HEK293 (cell line): ENCODE measurements around the gene PDIA5.
"Not testable (repeated sequence)": the region's sequence is repeated elsewhere in the genome, so short reads cannot be mapped to it uniquely, and the experiment has no call there.

Source experiments
- CTCF ChIA-PET: fragments of 350-600 bp; formaldehyde crosslinking; extraction: SDS; loops from one replicate; lab custom pipeline; 2021; ENCODE audit warnings: antibody characterized with exemption; lab: Yijun Ruan, JAX
- POLR2A ChIA-PET: fragments of 300-600 bp; formaldehyde crosslinking; extraction: SDS; loops from one replicate; lab custom pipeline; 2020; ENCODE audit warnings: antibody characterized with exemption, inconsistent platforms; lab: Yijun Ruan, JAX
- H3K27ac ChIP-seq: fragments of 200-500 bp; sonication (Bioruptor generic); 2 replicates; pipeline ENCODE4 v1.5.1; 2014; ENCODE audit warnings: low read depth, low read length, control low read depth, inconsistent platforms; ENCODE audit errors: extremely low read depth
- H3K36me3 ChIP-seq, 2 experiments: fragments of 200-500 bp in 1 of 2; sonication (Bioruptor generic) in 1 of 2; 1 replicate in 1 of 2; 2 replicates in 1 of 2; pipeline ENCODE4 v1.5.1; 2014 to 2017; ENCODE audit warnings: inconsistent platforms in 2 of 2, low read length in 2 of 2; ENCODE audit not compliant: control insufficient read depth in 2 of 2, insufficient read depth in 1 of 2
- H3K4me1 ChIP-seq: fragments of 200-500 bp; sonication (Bioruptor generic); 2 replicates; pipeline ENCODE4 v1.5.1; 2014; ENCODE audit warnings: mild to moderate bottlenecking, low read length, inconsistent platforms; ENCODE audit not compliant: control insufficient read depth, insufficient read depth
- H3K4me3 ChIP-seq: 2 replicates; pipeline ENCODE4 v1.5.1; 2011; ENCODE audit warnings: low read depth, mild to moderate bottlenecking, control low read depth, low read length, moderate library complexity
- H3K9me3 ChIP-seq: fragments of 200-500 bp; sonication (Bioruptor generic); 2 replicates; pipeline ENCODE4 v1.5.1; 2014; ENCODE audit warnings: low read depth, low read length, inconsistent platforms; ENCODE audit not compliant: control insufficient read depth, insufficient read depth
- BCL11A ChIP-seq: fragments of 450-650 bp; formaldehyde crosslinking; IDR thresholded peaks from 2 replicates; pipeline ENCODE4 v1.5.1; 2016; ENCODE audit warnings: low read depth, missing biosample characterization, missing genetic modification characterization
- GLIS2 ChIP-seq: fragments of 450-650 bp; formaldehyde crosslinking; IDR thresholded peaks from 2 replicates; pipeline ENCODE4 v1.5.1; 2016; ENCODE audit warnings: missing biosample characterization, missing genetic modification characterization
- KLF10 ChIP-seq: fragments of 450-650 bp; IDR thresholded peaks from 2 replicates; pipeline ENCODE4 v1.5.1; 2018; ENCODE audit warnings: missing biosample characterization, mild to moderate bottlenecking, missing genetic modification characterization
- KLF7 ChIP-seq: fragments of 450-650 bp; formaldehyde crosslinking; IDR thresholded peaks from 2 replicates; pipeline ENCODE4 v1.5.1; 2016; ENCODE audit warnings: missing biosample characterization, missing genetic modification characterization, borderline replicate concordance
- PRDM4 ChIP-seq: fragments of 450-650 bp; formaldehyde crosslinking; IDR thresholded peaks from 2 replicates; pipeline ENCODE4 v1.5.1; 2017; ENCODE audit warnings: missing biosample characterization, missing genetic modification characterization
- TRIM28 ChIP-seq: IDR thresholded peaks from 2 replicates; pipeline ENCODE4 v1.6.1; 2011; ENCODE audit warnings: low read length, control low read depth, borderline replicate concordance
- ZFHX2 ChIP-seq: fragments of 450-650 bp; formaldehyde crosslinking; conservative IDR thresholded peaks from 2 replicates; pipeline ENCODE4 v1.5.1; 2016; ENCODE audit warnings: missing biosample characterization, missing genetic modification characterization
- ZNF169 ChIP-seq: fragments of 450-650 bp; formaldehyde crosslinking; IDR thresholded peaks from 2 replicates; pipeline ENCODE4 v1.5.1; 2016; ENCODE audit warnings: missing biosample characterization, missing genetic modification characterization
- ZNF2 ChIP-seq: fragments of 450-650 bp; formaldehyde crosslinking; IDR thresholded peaks from 2 replicates; pipeline ENCODE4 v1.5.1; 2016; ENCODE audit warnings: missing biosample characterization, missing genetic modification characterization
- ZNF26 ChIP-seq: fragments of 450-650 bp; formaldehyde crosslinking; IDR thresholded peaks from 2 replicates; pipeline ENCODE4 v1.5.1; 2016; ENCODE audit warnings: missing biosample characterization, missing genetic modification characterization
- ZNF274 ChIP-seq, 2 experiments: fragments of 200-500 bp in 1 of 2; fragments of 450-650 bp in 1 of 2; sonication (Bioruptor generic) in 1 of 2; formaldehyde crosslinking in 1 of 2; IDR thresholded peaks; 2 replicates each; pipeline versions ENCODE4 v1.5.1 to v1.6.1; 2014 to 2016; ENCODE audit warnings: borderline replicate concordance in 1 of 2, inconsistent platforms in 1 of 2, low read length in 1 of 2, missing biosample characterization in 1 of 2, missing genetic modification characterization in 1 of 2
- ZNF354C ChIP-seq: fragments of 450-650 bp; formaldehyde crosslinking; IDR thresholded peaks from 2 replicates; pipeline ENCODE4 v1.5.1; 2016; ENCODE audit warnings: missing biosample characterization, missing genetic modification characterization, low read depth, borderline replicate concordance
- ZNF501 ChIP-seq: fragments of 450-650 bp; formaldehyde crosslinking; IDR thresholded peaks from 2 replicates; pipeline ENCODE4 v1.5.1; 2016; ENCODE audit warnings: missing biosample characterization, missing genetic modification characterization
- ZNF518A ChIP-seq: fragments of 450-650 bp; formaldehyde crosslinking; conservative IDR thresholded peaks from 2 replicates; pipeline ENCODE4 v1.5.1; 2016; ENCODE audit warnings: low read depth, missing biosample characterization, missing genetic modification characterization
- ZNF521 ChIP-seq: fragments of 450-650 bp; formaldehyde crosslinking; IDR thresholded peaks from 2 replicates; pipeline ENCODE4 v1.5.1; 2017; ENCODE audit warnings: missing biosample characterization, mild to moderate bottlenecking, missing genetic modification characterization
- ZNF529 ChIP-seq: fragments of 450-650 bp; formaldehyde crosslinking; IDR thresholded peaks from 2 replicates; pipeline ENCODE4 v1.5.1; 2017; ENCODE audit warnings: missing genetic modification characterization, missing biosample characterization; ENCODE audit not compliant: insufficient replicate concordance
- ZNF776 ChIP-seq: fragments of 450-650 bp; formaldehyde crosslinking; IDR thresholded peaks from 2 replicates; pipeline ENCODE4 v1.5.0; 2017; ENCODE audit warnings: missing biosample characterization, missing genetic modification characterization, borderline replicate concordance
- ZNF791 ChIP-seq: fragments of 450-650 bp; formaldehyde crosslinking; IDR thresholded peaks from 2 replicates; pipeline ENCODE4 v1.5.1; 2016; ENCODE audit warnings: missing biosample characterization, missing genetic modification characterization
- ZSCAN23 ChIP-seq: fragments of 450-650 bp; formaldehyde crosslinking; IDR thresholded peaks from 2 replicates; pipeline ENCODE4 v1.5.1; 2016; ENCODE audit warnings: missing biosample characterization, missing genetic modification characterization
- ZSCAN4 ChIP-seq: fragments of 450-650 bp; formaldehyde crosslinking; IDR thresholded peaks from 2 replicates; pipeline ENCODE4 v1.5.1; 2017; ENCODE audit warnings: missing biosample characterization, missing genetic modification characterization

PDIA5 gene

GRCh38 chr3:123151251-123151705 is 84.5 kb downstream of the PDIA5 start:
- Histone ChIP-seq H3K27ac (no peak overlapping the region), H3K36me3 (peaks cover 0 to 81% of the 10 kb centered on the region in 2 experiments; a peak in 2 of 3 replicates), H3K4me1 (no peaks in the 10 kb centered on the region)
- no peak for TF ChIP-seq GLIS2 (tag by site-specific recombination)
- TF ChIP-seq, all 188 proteins: peak for 0
- ChIA-PET POLR2A (no interaction called here), CTCF (interaction anchor here (1.2 kb wide), 1 partner anchor 9 kb away, joined by 3 read pairs; no protein-coding TSS in a partner anchor)
- Histone ChIP-seq H3K4me3 (no peak overlapping the region), H3K9me3 (no peaks in the 10 kb centered on the region)

GRCh38 chr3:123151853-123152420 is 85.1 kb downstream of the PDIA5 start:
- H3K27ac ChIP-seq, H3K9me3 ChIP-seq, H3K4me3 ChIP-seq, POLR2A ChIA-PET, H3K4me1 ChIP-seq: not testable (repeated sequence)
- H3K36me3 ChIP-seq: peaks cover 0 to 85% of the 10 kb centered on the region in 2 experiments; a peak in 2 of 3 replicates
- CTCF ChIA-PET: interaction anchor here (0.6 kb wide), 1 partner anchor 84 kb away, joined by 3 read pairs; no protein-coding TSS in a partner anchor

- Histone ChIP-seq H3K4me1 (no peaks in the 10 kb centered on the region), H3K27ac (no peak overlapping the region), H3K36me3 (peaks cover 0 to 79% of the 10 kb centered on the region in 2 experiments; a peak in 2 of 3 replicates), H3K4me3 (no peak overlapping the region), H3K9me3 (no peaks in the 10 kb centered on the region)
- ChIA-PET POLR2A (no interaction called here), CTCF (interaction anchor here (0.6 kb wide), 1 partner anchor 85 kb away, joined by 3 read pairs; no protein-coding TSS in a partner anchor)
- TF ChIP-seq ZNF791 (tag by site-specific recombination): no peak
- TF ChIP-seq ZNF776 (tag by site-specific recombination): no peak
- TF ChIP-seq ZNF529 (tag by site-specific recombination): no peak
- TF ChIP-seq KLF7 (tag by site-specific recombination): no peak
- TF ChIP-seq ZNF501 (tag by site-specific recombination): no peak
- no peak for TF ChIP-seq ZNF354C
- TF ChIP-seq ZSCAN4: no peak
- TF ChIP-seq TRIM28: no peak
- TF ChIP-seq ZFHX2 (tag by site-specific recombination): no peak
- TF ChIP-seq ZNF26 (tag by site-specific recombination): no peak
- TF ChIP-seq BCL11A: no peak
- TF ChIP-seq ZNF2 (tag by site-specific recombination): no peak
- TF ChIP-seq ZNF274 (IDR thresholded peaks at IDR 0.05; ENCODE audit: low read length): no peak
- TF ChIP-seq ZNF274 (tag by site-specific recombination; IDR thresholded peaks at IDR 0.05; ENCODE audit: borderline replicate concordance): no peak
- no peak for TF ChIP-seq PRDM4 (tag by site-specific recombination)
- TF ChIP-seq ZSCAN23 (tag by site-specific recombination): no peak
- no peak for TF ChIP-seq ZNF521
- TF ChIP-seq ZNF518A: no peak
- TF ChIP-seq ZNF169: no peak
- no peak for TF ChIP-seq KLF10 (tag by site-specific recombination)
Observed at GRCh38 chr3:123152687-123153086, 85.9 kb downstream of the PDIA5 start.
